Stromal cell of bone marrow (primary cell): ENCODE measurements around the gene FAM174C.
"Not testable (repeated sequence)": the region's sequence is repeated elsewhere in the genome, so short reads cannot be mapped to it uniquely, and the experiment has no call there.

ENCODE experiments used
- DNase-seq: peaks from one replicate; pipeline ENCODE4 v3.0.0-alpha.2; 2012; ENCODE audit warnings: low read depth

FAM174C gene

DNA sequence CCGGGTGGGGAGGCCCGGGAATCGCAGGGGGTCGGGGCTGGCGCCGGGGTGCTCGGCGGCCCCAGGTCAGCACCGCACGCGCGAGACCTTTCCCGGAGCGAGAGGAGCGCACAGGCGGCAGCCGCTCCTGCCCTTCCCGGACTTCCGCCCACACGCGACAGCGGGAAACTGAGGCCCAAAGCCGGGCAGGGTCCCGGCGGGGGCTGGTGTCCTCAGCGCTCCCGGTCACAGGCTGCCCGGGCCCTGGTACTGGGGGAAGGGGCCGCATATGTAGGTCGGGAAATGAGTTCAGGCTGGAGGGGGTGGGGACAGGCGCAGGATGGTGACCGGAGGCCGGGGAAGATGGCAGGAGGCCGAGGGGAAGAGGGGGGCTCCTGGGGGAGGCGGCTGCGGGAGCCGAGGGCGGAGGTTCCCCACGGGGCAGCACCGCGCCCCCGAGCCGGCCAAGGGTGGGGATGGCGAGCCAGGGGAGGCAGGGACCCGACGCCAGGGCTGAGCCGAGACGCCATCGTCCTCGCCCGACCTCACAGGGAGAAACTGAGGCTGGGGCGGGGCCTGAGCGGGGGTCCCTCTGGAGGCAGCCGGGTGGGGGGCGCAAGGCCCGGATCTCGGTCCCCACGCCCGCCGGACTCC is 38.2 kb upstream of the FAM174C start:
- DNase-seq: no peak

DNA sequence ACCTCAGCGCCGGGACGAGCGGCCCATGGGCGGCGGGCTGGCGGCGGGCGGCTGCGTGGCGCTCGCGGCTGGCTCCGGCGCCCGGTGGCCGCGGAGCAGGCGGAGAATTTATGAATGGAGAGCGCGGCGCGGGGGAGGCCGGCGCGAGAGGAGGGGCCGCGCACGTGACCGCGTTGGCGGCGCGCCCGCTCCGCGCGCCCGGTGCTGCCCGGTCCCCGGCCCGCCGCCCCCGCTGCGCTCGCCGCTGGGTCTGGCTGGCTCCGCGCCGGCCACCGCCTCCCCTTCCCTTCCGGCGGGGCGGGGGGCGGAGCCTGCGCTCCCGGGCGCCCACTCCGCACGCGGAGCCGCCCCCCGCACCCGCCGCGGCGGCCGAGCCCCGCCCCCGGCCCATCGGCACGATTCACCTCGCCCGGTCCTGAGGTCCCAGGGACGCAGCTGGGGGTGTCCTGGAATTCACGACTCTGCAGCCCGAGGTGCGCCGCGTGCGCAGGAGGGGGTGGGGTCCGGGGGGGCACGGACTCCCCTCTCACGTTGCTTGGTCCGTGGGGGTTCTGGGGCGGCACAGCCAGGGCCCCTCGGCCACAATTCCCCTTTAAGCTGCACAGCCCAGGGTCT is 37.5 kb upstream of the FAM174C start, which contains the start of gene CBARP:
CBARP (minus strand) TSS at position 252 of the 615 bp plus-strand sequence. CDS start 1,905 bp downstream, outside the sequence.
- DNase-seq: no peak

DNA sequence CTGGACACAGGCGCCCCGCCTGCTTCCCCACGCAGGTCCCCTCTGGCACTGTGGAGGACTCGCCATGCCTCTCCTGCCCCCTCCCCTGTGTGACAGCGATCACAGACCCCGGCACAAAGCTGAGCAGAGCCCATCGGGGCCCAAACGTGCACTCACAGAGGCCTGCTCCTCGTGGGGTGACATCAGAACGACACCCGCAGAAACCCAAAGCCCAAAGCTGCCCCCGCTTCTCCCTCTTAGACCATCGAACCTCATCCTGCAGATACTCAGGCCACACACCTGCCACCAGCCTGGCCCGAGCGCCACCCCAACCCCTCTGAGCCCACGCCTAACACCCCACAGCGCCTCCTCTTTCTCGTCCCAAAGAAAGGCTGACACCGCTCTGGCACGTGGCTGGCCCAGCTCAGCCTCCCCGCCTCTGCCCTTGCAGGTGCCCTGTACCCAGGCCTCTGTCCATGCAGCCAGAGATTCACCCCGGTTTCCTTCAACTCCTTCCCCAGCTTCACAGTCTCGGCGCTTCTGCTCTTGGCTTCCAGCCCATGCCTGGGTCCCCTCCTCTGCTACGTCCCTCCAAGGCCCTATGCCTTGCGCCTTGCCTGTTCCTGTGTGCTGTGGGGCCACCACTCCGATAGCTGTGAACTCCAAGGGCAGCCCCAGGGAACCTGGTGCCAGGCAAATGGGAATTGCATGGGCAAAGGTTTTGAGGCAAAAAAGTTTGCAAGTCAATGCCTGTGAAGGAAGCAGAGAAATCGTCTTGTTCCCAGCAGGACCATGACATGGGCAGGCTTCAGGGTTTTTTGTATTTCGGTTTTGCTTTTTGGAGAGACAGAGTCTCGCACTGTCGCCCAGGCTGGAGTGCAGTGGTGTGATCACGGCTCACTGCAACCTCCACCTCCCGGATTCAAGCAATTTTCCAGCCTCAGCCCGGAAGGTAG is 36.7 kb upstream of the FAM174C start:
- no peak for DNase-seq

DNA sequence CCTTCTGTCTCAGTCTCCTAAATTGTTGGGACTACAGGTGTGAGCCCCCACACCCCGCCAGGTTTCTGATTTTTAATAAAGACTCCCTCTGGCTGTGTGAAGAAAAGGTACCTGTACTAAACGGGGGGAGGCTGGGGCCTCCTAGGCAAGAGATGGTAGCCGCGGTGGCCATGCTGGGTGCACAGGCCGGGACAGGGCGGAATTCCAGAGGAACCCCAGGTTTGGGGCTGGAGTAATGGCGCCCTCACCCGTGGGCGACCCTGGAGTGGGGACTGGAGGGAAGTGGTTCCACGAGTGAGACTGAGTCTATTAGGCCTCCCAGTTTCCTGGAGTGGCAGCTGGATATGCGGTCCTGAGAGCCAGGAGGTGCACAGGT is 35.9 kb upstream of the FAM174C start:
- no peak for DNase-seq

DNA sequence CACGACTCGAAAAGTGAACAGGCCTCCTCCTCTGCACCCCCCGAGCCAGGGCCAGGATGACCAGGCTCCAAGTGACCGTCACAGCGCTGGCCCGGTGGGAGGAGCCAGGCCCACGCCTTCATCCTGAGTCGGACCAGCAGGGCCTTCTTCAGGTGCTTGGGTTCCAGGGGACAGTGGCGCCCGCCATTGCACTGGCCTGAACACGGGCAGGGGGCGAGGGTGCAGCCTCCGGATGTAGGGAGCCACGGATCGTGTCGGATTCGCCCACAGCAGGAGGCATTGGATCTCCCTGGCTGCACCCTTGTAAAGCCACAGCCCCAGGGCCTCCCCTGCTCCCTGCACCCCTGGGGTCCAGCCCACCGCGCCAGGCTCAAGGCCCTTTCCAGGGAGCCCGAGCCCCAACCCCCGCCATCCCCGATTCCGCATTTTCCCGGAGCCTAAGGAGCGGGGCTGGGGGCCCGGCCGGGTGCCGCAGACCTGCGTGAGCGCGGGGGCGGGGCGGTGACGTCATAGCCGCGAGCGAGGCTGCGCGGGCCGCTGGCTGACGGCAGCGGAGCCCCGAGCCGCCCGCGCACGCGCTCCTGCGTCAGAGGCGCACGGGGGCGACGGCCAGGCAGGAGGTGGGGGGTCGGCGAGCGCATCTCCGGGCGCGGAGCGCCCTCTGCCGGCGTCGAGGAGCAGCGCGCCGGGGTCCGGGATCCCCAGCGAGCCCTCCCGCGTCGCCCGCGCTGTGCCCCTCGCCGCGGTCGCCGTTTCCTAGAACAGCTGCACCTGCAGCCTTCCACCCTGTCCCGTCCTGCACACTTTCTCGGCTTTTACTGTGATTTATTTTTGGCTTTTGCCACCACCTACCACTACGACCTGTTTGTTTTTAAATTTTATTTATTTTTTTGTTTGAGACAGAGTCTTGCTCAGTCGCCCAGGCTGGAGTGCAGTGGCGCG is 35.3 kb upstream of the FAM174C start:
- peak; percentile 78 for DNase-seq

DNA sequence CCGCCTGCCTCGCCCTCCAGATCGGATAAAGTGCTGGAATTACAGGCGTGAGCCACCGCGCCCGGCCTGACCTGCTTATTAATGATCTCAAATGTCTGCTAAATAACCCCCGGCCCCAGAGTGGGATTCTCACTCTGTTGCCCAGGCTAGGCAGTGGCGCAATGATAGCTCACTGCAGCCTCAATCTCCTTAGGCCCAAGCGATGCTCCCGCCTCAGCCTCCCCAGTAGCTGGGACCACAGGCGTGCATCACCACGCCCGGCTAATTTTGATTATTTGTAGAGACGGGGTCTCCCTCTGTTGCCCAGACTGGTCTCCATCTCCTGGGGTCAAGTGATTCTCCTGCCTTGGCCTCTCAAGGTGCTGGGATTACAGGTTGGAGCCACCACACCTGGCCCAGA is 34.4 kb upstream of the FAM174C start:
- DNase-seq: no peak

DNA sequence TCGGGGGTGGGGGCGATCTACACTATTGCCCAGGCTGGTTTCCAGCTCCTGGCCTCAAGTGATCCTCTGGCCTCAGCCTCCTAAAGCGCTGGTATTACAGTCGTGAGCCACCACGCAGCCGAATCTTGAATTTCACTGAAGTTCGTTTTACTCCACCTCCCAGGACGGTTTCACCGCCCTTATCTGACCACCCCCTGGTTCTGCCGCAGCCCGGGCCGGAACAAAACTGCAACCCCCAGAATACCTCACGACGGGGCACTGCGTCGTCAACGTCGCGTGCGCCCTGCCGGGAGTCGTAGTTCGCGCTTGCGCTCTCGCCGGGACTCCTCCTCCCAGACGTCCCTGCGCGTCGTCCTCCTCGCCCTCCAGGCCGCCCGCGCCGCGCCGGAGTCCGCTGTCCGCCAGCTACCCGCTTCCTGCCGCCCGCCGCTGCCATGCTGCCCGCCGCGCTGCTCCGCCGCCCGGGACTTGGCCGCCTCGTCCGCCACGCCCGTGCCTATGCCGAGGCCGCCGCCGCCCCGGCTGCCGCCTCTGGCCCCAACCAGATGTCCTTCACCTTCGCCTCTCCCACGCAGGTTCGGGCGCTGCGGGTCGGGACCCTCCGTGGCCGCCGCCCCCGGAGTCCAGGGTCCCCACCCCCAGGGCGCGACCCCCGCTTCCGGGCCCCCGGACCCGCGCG is 33.8 kb upstream of the FAM174C start, which contains the start of gene ATP5F1D:
ATP5F1D (plus strand) TSS at position 335 of the 679 bp plus-strand sequence; CDS start at position 435, 100 bp downstream.
- DNase-seq: peak; percentile 87

DNA sequence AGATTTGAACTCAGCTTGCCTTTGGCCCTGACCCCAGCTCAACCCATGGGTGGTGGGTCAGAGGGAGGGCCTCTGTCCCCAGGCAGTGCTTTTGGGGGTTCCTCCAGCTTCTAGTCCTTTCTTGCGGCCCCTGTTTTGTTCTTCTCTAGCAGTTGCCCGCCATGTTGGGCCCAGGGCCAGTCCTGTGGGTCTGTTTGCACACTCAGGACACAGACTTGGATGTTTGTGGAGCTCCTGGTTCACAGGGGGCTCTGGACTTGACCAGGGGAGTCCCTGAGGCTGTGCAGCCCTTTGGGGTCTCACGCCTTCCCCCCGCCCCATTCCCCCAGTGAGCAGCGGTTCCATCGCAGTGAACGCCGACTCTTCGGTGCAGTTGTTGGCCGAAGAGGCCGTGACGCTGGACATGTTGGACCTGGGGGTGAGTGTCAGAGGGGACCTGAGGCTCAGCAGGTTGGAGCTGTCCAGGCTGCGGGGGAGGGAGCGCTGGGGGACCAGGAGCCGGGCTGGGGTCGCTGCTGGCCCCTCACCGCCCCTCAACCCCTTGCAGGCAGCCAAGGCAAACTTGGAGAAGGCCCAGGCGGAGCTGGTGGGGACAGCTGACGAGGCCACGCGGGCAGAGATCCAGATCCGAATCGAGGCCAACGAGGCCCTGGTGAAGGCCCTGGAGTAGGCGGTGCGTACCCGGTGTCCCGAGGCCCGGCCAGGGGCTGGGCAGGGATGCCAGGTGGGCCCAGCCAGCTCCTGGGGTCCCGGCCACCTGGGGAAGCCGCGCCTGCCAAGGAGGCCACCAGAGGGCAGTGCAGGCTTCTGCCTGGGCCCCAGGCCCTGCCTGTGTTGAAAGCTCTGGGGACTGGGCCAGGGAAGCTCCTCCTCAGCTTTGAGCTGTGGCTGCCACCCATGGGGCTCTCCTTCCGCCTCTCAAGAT is 31.3 kb upstream of the FAM174C start:
- DNase-seq: no peak

DNA sequence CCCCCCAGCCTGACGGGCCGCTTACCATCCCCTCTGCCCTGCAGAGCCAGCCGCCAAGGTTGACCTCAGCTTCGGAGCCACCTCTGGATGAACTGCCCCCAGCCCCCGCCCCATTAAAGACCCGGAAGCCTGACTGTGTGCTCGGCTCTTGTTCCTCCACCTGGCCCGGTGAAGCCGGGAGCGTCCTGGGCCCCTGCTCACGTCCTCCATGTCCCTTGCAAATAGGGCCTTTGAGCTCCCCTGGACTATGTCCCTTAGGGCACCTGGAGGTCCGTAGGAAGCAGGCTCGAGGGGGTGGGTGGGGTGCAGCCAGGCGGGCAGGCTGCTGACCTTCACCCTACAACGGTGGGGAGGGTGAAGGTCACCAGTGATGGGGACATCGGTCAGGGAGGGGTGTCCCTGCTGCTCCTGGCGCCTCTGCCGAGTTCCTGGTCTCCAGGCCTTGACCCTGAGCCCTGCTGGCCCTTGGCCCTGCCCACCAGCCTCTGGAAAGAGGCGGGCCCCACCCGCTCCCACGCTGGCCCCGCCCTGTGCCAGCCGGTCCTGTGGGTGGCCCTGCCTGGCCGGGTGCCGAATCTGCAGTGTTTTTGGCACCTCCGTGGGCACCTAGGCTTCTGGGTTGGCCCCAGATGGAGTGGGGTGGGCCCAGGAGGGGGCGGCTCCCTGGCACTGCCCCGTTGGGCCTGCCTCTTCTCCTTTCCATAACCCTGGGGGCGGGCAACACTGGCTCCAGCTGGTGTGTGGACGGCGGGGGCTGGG is 30.5 kb upstream of the FAM174C start:
- no peak for DNase-seq

DNA sequence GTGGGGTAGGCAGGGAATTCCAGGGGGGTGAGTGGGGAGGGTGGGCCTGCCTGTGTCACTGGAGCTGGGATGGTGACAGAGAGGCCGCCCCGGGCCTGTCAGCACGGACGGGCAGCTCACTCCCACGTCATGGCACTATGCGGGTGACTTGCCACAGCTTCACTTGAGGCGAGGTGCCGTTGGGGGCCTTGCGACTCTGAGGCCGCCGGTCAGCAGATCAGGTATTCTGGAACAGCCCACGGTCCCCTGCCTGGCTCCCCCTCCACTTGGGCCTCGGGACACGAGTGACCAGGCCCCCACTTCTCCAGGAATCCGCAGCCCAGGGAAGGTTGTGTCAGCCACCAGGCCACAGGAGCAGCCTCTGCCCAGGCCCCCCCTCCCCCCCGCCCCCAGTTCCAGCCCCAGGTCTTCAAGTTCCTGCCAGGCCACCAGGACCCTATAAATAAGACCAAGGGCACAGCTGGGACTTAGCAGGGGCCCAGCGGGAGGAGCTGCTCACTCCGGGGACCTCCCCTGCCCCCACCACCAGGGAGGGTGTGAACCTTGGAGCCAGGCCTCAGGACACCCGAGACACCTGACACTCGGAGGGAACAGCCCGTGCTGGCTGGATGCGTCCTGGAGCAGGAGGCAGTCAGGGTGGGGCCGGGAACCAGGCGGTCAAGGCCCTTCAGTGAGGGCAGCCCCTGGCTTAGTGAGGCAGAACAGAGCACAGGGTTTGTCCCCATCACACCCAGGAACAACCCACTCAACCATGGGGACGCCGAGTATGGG is 29.7 kb upstream of the FAM174C start:
- DNase-seq: no peak

DNA sequence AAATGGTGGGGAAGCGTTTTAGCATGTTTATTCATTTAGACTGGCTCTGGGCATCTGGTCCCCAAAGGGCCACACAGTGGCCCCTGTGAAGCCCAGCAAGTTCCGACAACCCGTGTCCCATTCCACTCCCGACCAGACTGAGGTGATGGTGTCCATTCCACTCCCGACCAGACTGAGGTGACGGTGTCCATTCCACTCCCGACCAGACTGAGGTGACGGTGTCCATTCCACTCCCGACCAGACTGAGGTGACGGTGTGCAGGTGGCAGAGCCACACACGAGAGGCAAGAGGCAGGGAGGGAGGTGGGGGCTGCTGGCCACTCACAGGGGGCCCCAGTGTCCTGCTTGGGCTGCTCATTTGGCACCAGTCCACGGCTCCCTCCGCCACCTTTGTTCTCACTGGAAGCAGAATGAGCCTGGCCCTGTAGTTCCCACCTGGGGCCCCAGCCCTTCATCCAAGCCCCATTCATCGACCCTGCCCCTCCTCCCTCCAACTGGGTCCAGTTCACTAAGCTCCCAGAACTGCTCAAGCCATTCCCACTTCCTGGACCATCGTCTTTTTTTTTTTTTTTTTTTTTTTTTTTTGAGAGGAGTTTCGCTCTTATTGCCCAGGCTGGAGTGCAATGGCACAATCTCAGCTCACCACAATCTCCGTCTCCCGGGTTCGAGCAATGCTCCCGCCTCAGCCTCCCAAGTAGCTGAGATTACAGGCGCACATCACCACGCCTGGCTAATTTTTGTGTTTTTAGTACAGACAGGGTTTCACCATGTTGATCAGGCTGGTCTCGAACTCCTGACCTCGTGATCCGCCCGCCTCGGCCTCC is 28.9 kb upstream of the FAM174C start:
- not testable (repeated sequence) for DNase-seq

DNA sequence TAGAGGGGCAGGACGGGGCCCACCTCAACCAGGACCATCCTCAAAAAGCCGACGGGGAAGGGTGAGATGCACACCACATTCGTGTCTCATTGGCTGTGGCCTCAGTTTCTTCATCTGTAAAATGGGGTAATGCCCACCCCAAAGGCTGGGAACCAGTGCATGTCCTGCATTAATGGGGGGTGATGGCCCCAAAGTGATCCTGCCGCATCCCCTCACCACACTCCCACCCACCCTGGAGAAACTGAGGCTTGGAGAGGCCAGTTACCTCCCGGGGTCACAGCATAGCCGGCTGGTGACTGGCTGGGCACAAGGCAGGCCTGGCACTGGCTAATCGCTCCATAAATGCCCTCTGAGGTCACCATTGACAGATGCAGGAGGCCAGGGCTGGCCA is 27.6 kb upstream of the FAM174C start:
- no peak for DNase-seq

DNA sequence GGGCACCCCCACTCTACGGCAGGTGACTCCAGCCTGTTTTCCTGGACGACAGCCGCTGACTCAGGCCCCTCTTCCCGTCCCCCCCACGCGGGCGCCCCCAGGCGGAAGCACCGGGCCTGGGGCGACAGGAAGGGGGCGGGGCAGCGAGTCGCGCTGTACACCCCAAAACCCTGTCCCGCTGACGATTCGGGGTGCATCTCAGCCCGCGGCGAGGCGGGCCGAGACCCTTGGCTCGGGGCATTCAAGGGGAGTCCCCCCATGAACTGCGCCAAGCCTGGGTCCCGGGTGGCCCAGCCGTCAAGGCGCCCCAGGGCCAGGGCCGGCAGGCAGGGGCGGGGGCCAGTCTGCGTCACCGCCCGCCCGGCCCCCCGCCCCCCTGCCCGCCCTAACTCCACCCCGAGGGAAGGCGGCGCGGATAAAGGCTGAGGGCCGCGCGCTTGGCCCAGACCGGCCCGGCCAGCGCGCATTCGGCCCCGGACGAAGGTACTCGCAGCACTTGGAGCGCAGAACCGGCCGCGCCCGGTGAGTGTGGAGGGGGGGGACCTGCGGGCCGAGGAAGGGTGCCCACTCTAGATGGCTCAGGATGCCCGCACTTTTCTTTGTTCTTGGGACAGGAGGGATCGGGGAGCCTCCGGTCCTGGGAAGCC is 27.1 kb upstream of the FAM174C start, which contains the start of gene MIDN:
MIDN (plus strand) TSS at position 445 of the 647 bp plus-strand sequence. CDS start 1,714 bp downstream, outside the sequence.
- DNase-seq: peak; percentile 82

DNA sequence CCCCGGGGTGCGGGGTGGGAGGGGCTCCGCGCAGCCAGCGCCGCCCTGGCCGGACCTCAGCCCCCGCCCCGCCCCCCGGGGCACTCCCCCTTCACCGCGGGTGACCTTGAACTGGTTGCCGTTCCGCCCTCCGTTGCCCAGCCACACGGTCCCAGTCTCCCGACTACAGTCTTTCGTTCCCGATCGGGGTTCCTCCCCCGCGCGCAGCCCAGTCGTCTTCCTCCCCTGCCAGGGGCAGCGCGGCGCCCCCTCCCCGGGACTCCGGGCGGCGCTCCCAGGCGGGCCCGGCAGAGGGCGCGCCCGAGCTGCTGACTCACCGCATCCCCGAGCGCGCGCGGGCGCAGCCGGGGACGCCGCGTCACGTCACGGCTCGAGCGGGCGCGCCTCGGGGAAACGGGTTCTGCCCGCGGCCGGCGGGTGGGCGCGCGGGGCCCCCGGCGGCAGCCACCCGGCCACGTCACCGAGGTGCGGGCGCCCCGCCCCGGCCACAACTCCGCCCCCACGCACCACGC is 26.5 kb upstream of the FAM174C start:
- no peak for DNase-seq

DNA sequence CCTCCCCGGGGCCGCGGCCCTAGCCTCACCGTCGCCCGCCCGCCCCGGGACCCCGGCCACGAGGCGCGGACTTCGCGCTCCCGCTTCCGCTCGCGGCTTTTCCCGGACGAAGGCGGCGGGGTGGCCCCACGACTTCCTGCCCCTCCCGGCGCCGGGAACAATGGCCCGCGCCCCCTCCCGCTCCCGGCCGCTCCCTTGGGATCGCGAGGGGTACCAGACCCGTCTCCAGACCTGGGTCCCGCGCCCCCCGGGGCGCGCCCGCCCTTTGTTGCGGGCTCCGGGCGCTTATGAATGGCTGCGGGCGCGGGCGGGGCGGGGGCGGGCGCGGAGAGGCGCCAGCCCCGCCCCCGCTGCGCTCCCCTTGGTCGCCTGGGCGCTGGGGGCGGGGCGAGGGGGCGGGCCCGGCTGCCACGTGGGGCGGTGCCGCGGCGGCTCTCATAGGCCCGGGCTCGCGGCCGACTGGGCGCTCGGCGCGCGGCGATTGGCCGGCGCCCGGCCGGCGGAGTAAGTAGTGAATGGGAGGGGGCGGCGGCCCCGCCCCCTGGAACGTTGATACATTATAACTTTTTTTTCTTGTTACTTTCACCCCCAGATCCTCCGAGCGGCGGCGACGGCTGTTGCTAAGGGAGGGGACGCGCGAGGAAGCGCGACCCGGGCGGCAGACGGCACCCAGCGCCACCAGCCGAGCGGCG is 25.9 kb upstream of the FAM174C start:
- DNase-seq: peak; percentile 94

DNA sequence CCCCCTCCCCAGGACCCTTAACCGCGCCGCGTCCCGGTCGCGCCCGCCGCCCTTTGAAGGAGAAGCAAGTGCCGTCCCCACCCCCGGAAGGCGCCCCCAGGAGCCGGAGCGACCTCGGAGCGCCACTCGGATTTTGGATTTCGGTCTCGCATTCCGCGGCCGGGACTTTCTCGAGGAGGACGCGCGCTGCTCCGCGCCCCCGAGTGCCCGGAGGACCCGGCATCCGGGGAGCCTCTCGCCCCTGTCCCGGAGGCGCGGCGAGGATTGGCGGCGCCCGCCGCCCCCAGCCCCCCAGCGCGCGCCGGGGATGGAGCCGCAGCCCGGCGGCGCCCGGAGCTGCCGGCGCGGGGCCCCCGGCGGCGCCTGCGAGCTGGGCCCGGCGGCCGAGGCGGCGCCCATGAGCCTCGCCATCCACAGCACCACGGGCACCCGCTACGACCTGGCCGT is 25.3 kb upstream of the FAM174C start:
- no peak for DNase-seq
